Right lobe of liver (tissue), 6 donors: ENCODE measurements around the gene PFKFB3. TPM values are rescaled to one million over a fixed set of nuclear protein-coding genes. Genes with fewer than 3 reads are reported as not detected.

Experiments
- ATAC-seq, 4 donors: fragments of 200-7000 bp; cut with Tn5 transposase; one replicate each; pipeline ENCODE4 v1.9.1; 2020; ENCODE audit warnings: mild to moderate bottlenecking in 4 of 4, moderate library complexity in 4 of 4
- DNase-seq, 3 donors: peaks; one replicate each; pipeline ENCODE4 v3.0.0-alpha.2; 2020
- H3K27ac ChIP-seq, 3 donors: fragments of 200-600 bp; one replicate each; pipeline ENCODE4 v1.8.0; 2022
- H3K27me3 ChIP-seq, 2 donors: fragments of 200-600 bp; one replicate each; pipeline ENCODE4 v1.8.0; 2022
- H3K36me3 ChIP-seq, 4 donors: fragments of 200-600 bp; sonication (generic) in 1 of 4; one replicate each; pipeline versions ENCODE4 v1.5.1 to v1.8.0; 2017 to 2022; ENCODE audit warnings: control low read depth in 1 of 4
- H3K4me1 ChIP-seq, 4 donors: fragments of 200-600 bp; sonication (generic) in 1 of 4; one replicate each; pipeline versions ENCODE4 v1.5.1 to v1.8.0; 2017 to 2022; ENCODE audit warnings: control low read depth in 1 of 4
- H3K4me3 ChIP-seq, 3 donors: fragments of 200-600 bp; one replicate each; pipeline ENCODE4 v1.8.0; 2022
- H3K9me3 ChIP-seq, 4 donors: fragments of 200-600 bp; sonication (generic) in 1 of 4; one replicate each; pipeline versions ENCODE4 v1.5.1 to v1.8.0; 2017 to 2022; ENCODE audit warnings: control low read depth in 1 of 4
- POLR2A ChIP-seq: fragments of 450-650 bp; IDR thresholded peaks from one replicate; pipeline ENCODE4 v1.6.1; 2017; ENCODE audit warnings: antibody characterized with exemption, mild to moderate bottlenecking
- WGBS: methylation state at CpG from one replicate; pipeline ENCODE4 v1.1.6; 2018; ENCODE audit warnings: low coverage, low lambda C conversion rate; ENCODE audit not compliant: insufficient coverage; ENCODE audit errors: missing lambda C conversion rate; 5-methylcytosine and 5-hydroxymethylcytosine counted together
- intact Hi-C, 2 donors: fragments of 100-400 bp; cut with DNase I; formaldehyde crosslinking; loops; one replicate each; pipeline versions ENCODE4 v1.11.2 to v1.14.1; 2022
- total RNA-seq, 6 experiments: library from RNA; depleted of rRNA in 2 of 6; stranded (reverse); fragments of >200 nt in 2 of 6; fragmentation: NEBNext Ultra II Directional in 3 of 6; extraction: Animal tissue kit (Norgen Biotek cat#: 25700) in 3 of 6; gene quantifications; one replicate each; pipeline versions ENCODE4 v1.1.0 to v1.2.4, GENCODE V29; 2016 to 2023
- TF ChIP-seq, protein P1 (sequence below), 4 donors: fragments of 200-600 bp in 3 of 4; fragments of 450-650 bp in 1 of 4; IDR thresholded peaks; one replicate each; pipeline versions ENCODE4 v1.5.1 to v1.8.0; 2016 to 2022; ENCODE audit warnings: antibody characterized with exemption in 4 of 4, mild to moderate bottlenecking in 2 of 4
- donor health status: DM: no; HTN: yes; CAD: no.
- donor health status: DM: no; HTN: no; CAD: no.
- donor health status: DM: no; HTN: no; CAD: no.
- donor health status: DM: no; HTN: yes; CAD: no.
- donor health status: DM: no; HTN: yes; CAD: no.

The PFKFB3 gene
- total RNA-seq, 6 experiments from 2014 or later, result 6.8 to 57.8 (median 20.8) TPM

DNA sequence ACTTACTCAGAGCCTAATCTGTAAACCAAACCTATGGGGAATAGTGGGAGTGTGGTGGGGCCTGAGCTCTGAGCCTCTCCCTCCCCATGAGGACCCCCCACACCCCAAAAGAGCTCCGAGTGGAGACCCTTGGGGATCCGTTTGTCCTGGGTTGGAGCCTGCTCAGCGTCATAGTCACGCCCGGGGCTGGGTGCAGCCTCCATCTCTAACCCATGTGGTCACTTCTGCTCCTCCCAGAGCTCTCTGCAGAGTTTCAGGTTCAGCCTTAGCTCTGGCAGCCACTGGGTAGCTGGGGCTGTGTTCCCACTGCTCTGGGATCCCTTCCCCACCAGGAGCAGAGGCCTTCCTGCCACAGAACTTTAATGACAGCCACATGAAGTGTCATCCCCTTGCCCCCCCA, 25.9 kb downstream of the PFKFB3 start:
- WGBS, result no CpG with 5 or more reads among the region's 5 CpGs
- H3K9me3 ChIP-seq, result no peaks in the 10 kb centered on the region
- ATAC-seq, result peak in 1 of 4 donors; percentile 6
- no peak overlapping the region for H3K4me3 ChIP-seq
- no peaks in the 10 kb centered on the region for H3K27me3 ChIP-seq
- peak in 1 of 3 donors; percentile 7 for DNase-seq
- no peak for TF ChIP-seq POLR2A
- TF ChIP-seq, protein P1, sequence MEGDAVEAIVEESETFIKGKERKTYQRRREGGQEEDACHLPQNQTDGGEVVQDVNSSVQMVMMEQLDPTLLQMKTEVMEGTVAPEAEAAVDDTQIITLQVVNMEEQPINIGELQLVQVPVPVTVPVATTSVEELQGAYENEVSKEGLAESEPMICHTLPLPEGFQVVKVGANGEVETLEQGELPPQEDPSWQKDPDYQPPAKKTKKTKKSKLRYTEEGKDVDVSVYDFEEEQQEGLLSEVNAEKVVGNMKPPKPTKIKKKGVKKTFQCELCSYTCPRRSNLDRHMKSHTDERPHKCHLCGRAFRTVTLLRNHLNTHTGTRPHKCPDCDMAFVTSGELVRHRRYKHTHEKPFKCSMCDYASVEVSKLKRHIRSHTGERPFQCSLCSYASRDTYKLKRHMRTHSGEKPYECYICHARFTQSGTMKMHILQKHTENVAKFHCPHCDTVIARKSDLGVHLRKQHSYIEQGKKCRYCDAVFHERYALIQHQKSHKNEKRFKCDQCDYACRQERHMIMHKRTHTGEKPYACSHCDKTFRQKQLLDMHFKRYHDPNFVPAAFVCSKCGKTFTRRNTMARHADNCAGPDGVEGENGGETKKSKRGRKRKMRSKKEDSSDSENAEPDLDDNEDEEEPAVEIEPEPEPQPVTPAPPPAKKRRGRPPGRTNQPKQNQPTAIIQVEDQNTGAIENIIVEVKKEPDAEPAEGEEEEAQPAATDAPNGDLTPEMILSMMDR (IDR thresholded peaks at IDR 0.05), result no peak
- peaks cover 0 to 63% (median 11%) of the 10 kb centered on the region in 4 donors for H3K36me3 ChIP-seq
- H3K4me1 ChIP-seq, result no peaks in the 10 kb centered on the region
- H3K27ac ChIP-seq, result no peak overlapping the region
- intact Hi-C loops, result no loop called here

DNA sequence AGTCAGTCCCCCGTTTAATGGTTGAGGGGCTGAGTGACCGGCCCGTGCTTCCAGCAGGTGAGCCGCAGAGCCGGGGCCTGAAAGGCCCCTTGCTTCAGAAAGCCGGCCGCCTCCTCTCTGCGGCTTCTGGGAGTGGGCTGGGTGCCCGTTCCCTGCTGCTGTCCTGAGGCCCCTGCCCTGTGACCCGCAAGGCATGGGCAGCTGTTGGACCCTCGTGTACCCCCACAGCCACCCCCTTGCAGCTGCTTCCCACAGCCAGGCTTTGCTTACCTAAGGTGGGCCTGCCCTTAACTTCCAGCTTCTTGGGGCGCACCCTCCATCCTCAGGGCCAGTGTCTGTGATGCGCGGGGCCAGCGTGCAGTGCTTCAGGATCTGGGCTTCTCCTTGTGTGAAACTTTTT, 26.6 kb downstream of the PFKFB3 start:
- no peaks in the 10 kb centered on the region for H3K9me3 ChIP-seq
- no peaks in the 10 kb centered on the region for H3K4me1 ChIP-seq
- H3K36me3 ChIP-seq, result peaks cover 0 to 64% (median 8%) of the 10 kb centered on the region in 4 donors
- no peak overlapping the region for H3K4me3 ChIP-seq
- no peak overlapping the region for H3K27ac ChIP-seq
- no peaks in the 10 kb centered on the region for H3K27me3 ChIP-seq
- WGBS, result 20% methylated on average over 1 of the region's 15 CpGs
- ATAC-seq, result no peak
- intact Hi-C loops, result no loop called here
- no peak for TF ChIP-seq POLR2A
- TF ChIP-seq, protein P1 (IDR thresholded peaks at IDR 0.05), result no peak
- peak in 1 of 3 donors; percentile 46 for DNase-seq

DNA sequence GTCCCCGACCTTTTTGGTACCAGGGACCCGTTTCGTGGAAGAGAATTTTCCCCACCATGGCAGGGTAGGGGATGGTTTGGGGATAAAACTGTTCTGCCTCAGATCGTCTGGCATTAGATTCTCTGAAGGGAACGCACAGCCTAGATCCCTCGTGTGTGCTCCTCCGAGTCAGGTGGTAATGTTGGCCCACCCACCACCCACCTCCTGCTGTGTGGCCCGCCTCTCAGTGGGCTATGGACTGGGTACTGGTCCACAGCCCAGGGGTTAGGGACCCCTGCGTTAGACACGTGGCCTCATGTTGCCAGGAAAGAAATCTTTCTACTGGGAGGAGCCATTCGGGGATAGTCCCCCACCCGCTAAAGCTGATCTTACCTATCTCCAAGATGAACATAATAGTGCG, 27.0 kb downstream of the PFKFB3 start:
- no peak for TF ChIP-seq POLR2A
- TF ChIP-seq, protein P1 (IDR thresholded peaks at IDR 0.05), result no peak
- ATAC-seq (no peak), DNase-seq (peak in 1 of 3 donors; percentile 18)
- Histone ChIP-seq H3K4me3 (no peak overlapping the region), H3K27ac (no peak overlapping the region), H3K9me3 (no peaks in the 10 kb centered on the region), H3K36me3 (peaks cover 0 to 60% (median 8%) of the 10 kb centered on the region in 4 donors), H3K4me1 (no peaks in the 10 kb centered on the region), H3K27me3 (no peaks in the 10 kb centered on the region)
- intact Hi-C loops, result no loop called here
- WGBS, result 90% methylated on average over 8 of the region's 13 CpGs

DNA sequence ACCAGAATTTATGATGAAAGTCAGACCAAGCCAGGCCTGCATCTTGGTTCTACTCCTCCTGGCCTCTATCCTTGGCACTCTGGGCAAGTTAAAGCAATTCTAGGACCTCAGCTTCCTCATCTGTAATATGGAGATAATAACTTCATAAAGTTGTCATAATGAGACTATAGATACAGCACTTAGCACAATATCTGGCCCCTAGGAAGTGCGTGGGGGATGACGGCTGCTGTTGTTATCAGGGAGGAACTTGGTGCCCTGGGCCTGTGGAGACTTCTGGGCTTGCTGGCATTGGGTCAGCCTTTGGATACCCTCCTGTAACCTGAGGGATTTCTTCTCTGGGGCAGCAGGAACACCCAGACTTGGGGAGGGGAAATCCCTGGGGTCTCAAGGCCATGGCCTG, 27.6 kb downstream of the PFKFB3 start:
- H3K27me3 ChIP-seq, result no peaks in the 10 kb centered on the region
- no peak for ATAC-seq
- TF ChIP-seq, protein P1 (IDR thresholded peaks at IDR 0.05), result no peak
- no peak for TF ChIP-seq POLR2A
- no peak overlapping the region for H3K27ac ChIP-seq
- H3K9me3 ChIP-seq, result no peaks in the 10 kb centered on the region
- no peaks in the 10 kb centered on the region for H3K4me1 ChIP-seq
- intact Hi-C loops, result no loop called here
- 85% methylated on average over 2 of the region's 2 CpGs for WGBS
- DNase-seq, result peak in 1 of 3 donors; percentile 17
- peaks cover 0 to 56% (median 8%) of the 10 kb centered on the region in 4 donors for H3K36me3 ChIP-seq
- no peak overlapping the region for H3K4me3 ChIP-seq

DNA sequence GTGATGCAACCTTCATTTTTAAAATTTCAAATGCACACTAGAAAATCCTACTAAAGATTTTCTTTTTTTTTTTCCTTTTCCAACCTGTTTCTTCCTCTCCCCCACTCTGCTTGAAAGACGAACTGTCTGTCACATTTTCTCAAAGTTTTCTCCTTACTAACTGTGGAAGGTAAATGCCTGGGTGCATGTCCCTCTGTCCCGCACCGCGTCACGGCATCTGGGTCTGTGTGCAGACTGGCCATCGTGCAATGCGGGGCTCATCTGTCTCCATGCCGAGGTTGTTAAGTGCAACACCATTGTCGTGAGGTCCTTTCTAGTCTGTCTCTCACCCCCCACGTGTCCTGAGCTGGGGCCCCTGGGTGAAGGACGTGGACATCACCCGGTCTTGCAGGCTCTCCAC, 28.4 kb downstream of the PFKFB3 start:
- Histone ChIP-seq H3K4me3 (no peak overlapping the region), H3K27ac (no peak overlapping the region), H3K27me3 (no peaks in the 10 kb centered on the region), H3K4me1 (no peaks in the 10 kb centered on the region), H3K36me3 (peaks cover 0 to 47% (median 6%) of the 10 kb centered on the region in 4 donors), H3K9me3 (no peaks in the 10 kb centered on the region)
- intact Hi-C loops, result no loop called here
- DNase-seq (peak in 1 of 3 donors; percentile 29), ATAC-seq (no peak)
- 74% methylated on average over 3 of the region's 12 CpGs for WGBS
- TF ChIP-seq, protein P1 (IDR thresholded peaks at IDR 0.05), result no peak
- TF ChIP-seq POLR2A, result no peak
